Neuron (in vitro differentiated cells): ENCODE measurements around the gene OVOL3.

Experiments used
- H2AFZ ChIP-seq: one replicate; pipeline ENCODE4 v1.6.1; 2013; ENCODE audit warnings: low read depth, mild to moderate bottlenecking, inconsistent platforms, low read length, moderate library complexity
- H3K27me3 ChIP-seq: one replicate; pipeline ENCODE4 v1.6.1; 2013; ENCODE audit warnings: low read length; ENCODE audit not compliant: insufficient read depth
- H3K36me3 ChIP-seq: one replicate; pipeline ENCODE4 v1.6.1; 2013; ENCODE audit warnings: low read length; ENCODE audit not compliant: insufficient read depth
- H3K4me1 ChIP-seq: one replicate; pipeline ENCODE4 v1.6.1; 2013; ENCODE audit warnings: low read length; ENCODE audit not compliant: insufficient read depth
- H3K4me3 ChIP-seq: 2 replicates; pipeline ENCODE4 v1.5.1; 2013; ENCODE audit warnings: mild to moderate bottlenecking, low read length, moderate library complexity
- H3K9me3 ChIP-seq: one replicate; pipeline ENCODE4 v1.6.1; 2013; ENCODE audit warnings: low read length

OVOL3 gene

DNA sequence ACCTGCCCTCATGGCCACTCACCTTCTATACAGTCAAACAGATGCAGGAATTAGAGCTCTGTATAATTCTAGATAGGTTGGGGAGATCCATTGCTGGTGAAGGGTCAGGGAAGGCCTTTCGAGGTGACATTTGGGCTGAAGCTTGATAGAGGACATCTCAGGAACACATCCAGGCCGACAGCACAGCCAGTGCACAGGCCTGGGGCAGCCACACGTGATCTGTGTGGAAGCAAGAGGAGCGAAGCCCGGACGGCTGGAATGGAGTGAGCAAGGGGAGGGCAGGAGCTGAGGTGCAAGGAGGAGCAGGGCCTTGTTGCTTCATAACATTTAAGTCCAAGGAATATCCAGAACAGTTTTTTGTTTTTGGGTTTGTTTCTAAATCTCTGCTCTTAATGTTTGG, 4.5 kb upstream of the OVOL3 start:
- Histone ChIP-seq H3K27me3 (no peaks in the 10 kb centered on the region), H3K36me3 (peaks cover 43% of the 10 kb centered on the region), H3K4me1 (no peaks in the 10 kb centered on the region), H2AFZ (no peak overlapping the region), H3K9me3 (no peaks in the 10 kb centered on the region), H3K4me3 (no peak overlapping the region)

DNA sequence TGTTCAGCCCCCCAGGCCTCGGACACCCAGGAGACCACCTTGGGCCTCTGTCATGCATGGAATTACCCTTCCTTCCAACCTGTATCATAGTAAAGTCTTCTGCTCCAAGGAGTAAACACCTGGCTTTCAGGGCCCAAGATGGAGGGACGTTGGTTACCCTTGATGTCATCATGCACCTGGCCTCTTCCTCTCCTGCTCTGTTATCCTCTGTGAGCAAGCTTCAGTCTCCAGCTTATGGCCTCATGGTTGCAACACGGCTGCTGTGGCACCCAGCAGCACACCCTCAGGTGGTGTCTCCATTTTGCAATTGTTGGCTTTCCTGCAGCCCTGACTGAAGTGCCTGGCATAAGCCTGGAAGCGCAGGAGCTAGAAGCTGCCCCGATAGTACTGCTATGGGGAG, 4.0 kb upstream of the OVOL3 start:
- Histone ChIP-seq H3K4me1 (no peaks in the 10 kb centered on the region), H3K4me3 (no peak overlapping the region), H3K27me3 (no peaks in the 10 kb centered on the region), H3K36me3 (peaks cover 40% of the 10 kb centered on the region), H2AFZ (no peak overlapping the region), H3K9me3 (no peaks in the 10 kb centered on the region)

- peaks cover 38% of the 10 kb centered on the region for H3K36me3 ChIP-seq
- no peak overlapping the region for H3K4me3 ChIP-seq
- peaks cover 6% of the 10 kb centered on the region for H3K4me1 ChIP-seq
- no peaks in the 10 kb centered on the region for H3K27me3 ChIP-seq
- H2AFZ ChIP-seq, result no peak overlapping the region
- H3K9me3 ChIP-seq, result no peaks in the 10 kb centered on the region
Observed at GRCh38 chr19:36108684-36109083, 2.3 kb upstream of the OVOL3 start.

DNA sequence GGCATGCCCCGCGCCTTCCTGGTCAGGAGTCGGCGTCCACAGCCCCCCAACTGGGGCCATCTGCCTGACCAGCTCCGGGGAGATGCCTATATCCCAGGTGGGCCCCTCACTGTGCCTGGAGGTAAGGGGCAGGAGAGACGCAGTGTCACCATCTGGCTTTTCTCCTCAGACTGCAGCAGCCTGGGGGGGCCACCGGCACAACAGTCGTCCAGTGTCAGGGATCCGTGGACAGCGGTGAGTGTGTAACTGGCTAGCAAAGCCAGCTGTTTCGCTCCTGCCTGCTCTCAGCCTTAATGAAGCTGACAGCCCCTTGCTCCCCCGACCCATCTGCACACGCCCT, 227 bp downstream of the OVOL3 start:
- Histone ChIP-seq H3K4me1 (peaks cover 19% of the 10 kb centered on the region), H3K4me3 (no peak overlapping the region), H3K36me3 (peaks cover 22% of the 10 kb centered on the region), H3K9me3 (no peaks in the 10 kb centered on the region), H3K27me3 (no peaks in the 10 kb centered on the region), H2AFZ (no peak overlapping the region)

GRCh38 chr19:36112678-36113077, 1.7 kb downstream of the OVOL3 start:
- no peaks in the 10 kb centered on the region for H3K27me3 ChIP-seq
- peaks cover 24% of the 10 kb centered on the region for H3K4me1 ChIP-seq
- H3K36me3 ChIP-seq, result peaks cover 31% of the 10 kb centered on the region
- no peak overlapping the region for H3K4me3 ChIP-seq
- H2AFZ ChIP-seq, result no peak overlapping the region
- no peaks in the 10 kb centered on the region for H3K9me3 ChIP-seq

GRCh38 chr19:36113425-36113824, 2.5 kb downstream of the OVOL3 start:
- peaks cover 24% of the 10 kb centered on the region for H3K4me1 ChIP-seq
- H3K27me3 ChIP-seq, result no peaks in the 10 kb centered on the region
- no peaks in the 10 kb centered on the region for H3K9me3 ChIP-seq
- peak overlapping the region; percentile 84 for H3K4me3 ChIP-seq
- H3K36me3 ChIP-seq, result peaks cover 37% of the 10 kb centered on the region
- H2AFZ ChIP-seq, result no peak overlapping the region

GRCh38 chr19:36113894-36114720, 3.2 kb downstream of the OVOL3 start:
- Histone ChIP-seq H3K36me3 (peaks cover 44% of the 10 kb centered on the region), H2AFZ (peak overlapping the region; percentile 74), H3K4me1 (peaks cover 24% of the 10 kb centered on the region), H3K4me3 (peak overlapping the region; percentile 84), H3K27me3 (no peaks in the 10 kb centered on the region), H3K9me3 (no peaks in the 10 kb centered on the region)

DNA sequence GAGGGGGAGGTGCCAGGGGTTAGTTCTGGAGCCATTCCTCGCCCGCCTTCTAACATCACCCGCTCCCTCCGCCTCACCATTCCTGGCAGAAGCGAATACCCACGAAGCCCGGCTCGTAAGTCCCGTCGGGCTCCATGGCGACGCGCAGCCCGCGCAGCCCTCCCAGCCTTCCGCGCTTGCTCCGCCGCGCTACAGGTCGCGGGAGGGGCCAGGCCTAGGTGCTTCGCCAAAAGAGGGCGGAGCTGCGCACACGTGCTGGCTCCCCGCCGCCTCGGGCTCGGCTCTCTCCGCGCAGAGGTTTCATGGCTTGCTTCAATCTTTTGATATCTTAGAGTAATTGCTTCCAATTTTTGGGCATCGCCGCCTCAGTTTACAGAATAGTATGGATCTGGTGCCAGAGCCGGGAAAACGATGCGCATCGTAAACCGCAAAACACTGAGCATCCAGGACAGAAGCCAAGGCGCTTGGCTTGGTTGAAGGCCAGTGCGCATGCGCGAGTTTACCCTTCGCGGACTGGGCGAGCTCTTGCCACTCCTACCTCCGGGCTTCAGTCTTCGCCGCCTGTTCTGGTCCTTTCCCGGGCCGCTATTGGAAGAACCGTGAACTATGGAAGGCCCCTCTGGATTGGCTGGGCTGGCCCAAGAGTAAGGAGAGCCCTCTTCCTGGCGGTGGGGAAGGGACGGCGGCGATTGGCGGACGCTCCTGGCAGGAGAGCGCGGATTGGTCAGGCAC, 3.9 kb downstream of the OVOL3 start, which contains the start of gene POLR2I:
Gene POLR2I (minus strand): TSS at position 155 of the 732 bp plus-strand sequence. CDS start 19 bp downstream, at position 136.
- Histone ChIP-seq H3K9me3 (no peaks in the 10 kb centered on the region), H3K4me1 (peaks cover 24% of the 10 kb centered on the region), H2AFZ (peak within 1 kb of the TSS; percentile 74), H3K36me3 (peaks cover 50% of the 10 kb centered on the region), H3K4me3 (peak within 1 kb of the TSS; percentile 84), H3K27me3 (no peaks in the 10 kb centered on the region)

GRCh38 chr19:36115453-36116343, 4.8 kb downstream of the OVOL3 start, which contains the start of gene TBCB:
TBCB (plus strand) TSS chr19:36115468; CDS start chr19:36115561, 93 bp downstream.
- Histone ChIP-seq H3K36me3 (peaks cover 58% of the 10 kb centered on the region), H3K4me3 (peak within 1 kb of the TSS; percentile 84), H3K9me3 (no peaks in the 10 kb centered on the region)

GRCh38 chr19:36116344-36116637, 5.3 kb downstream of the OVOL3 start:
- Histone ChIP-seq H3K9me3 (no peaks in the 10 kb centered on the region), H3K4me1 (peaks cover 24% of the 10 kb centered on the region), H3K27me3 (no peaks in the 10 kb centered on the region), H2AFZ (no peak overlapping the region), H3K36me3 (peaks cover 59% of the 10 kb centered on the region), H3K4me3 (peak overlapping the region; percentile 84)

More at GRCh38 chr19:36115453-36116343, 4.8 kb downstream of the OVOL3 start, which contains the start of gene TBCB:
- Histone ChIP-seq H3K4me1 (peaks cover 24% of the 10 kb centered on the region), H2AFZ (peak within 1 kb of the TSS; percentile 74), H3K27me3 (no peaks in the 10 kb centered on the region)

GRCh38 chr19:36120092-36120983, 9.4 kb downstream of the OVOL3 start:
- Histone ChIP-seq H3K27me3 (no peaks in the 10 kb centered on the region), H3K4me1 (peaks cover 9% of the 10 kb centered on the region), H3K4me3 (no peak overlapping the region), H2AFZ (no peak overlapping the region), H3K36me3 (peaks cover 70% of the 10 kb centered on the region), H3K9me3 (no peaks in the 10 kb centered on the region)

GRCh38 chr19:36120984-36121358, 10.0 kb downstream of the OVOL3 start:
- Histone ChIP-seq H2AFZ (no peak overlapping the region), H3K27me3 (no peaks in the 10 kb centered on the region), H3K4me3 (no peak overlapping the region), H3K4me1 (peaks cover 6% of the 10 kb centered on the region), H3K9me3 (no peaks in the 10 kb centered on the region), H3K36me3 (peaks cover 76% of the 10 kb centered on the region)
